GM21526 (cell line): ENCODE measurements around the gene LNP1.
"Not testable (repeated sequence)": the region's sequence is repeated elsewhere in the genome, so short reads cannot be mapped to it uniquely, and the experiment has no call there.

Experiments used
- ATAC-seq: cut with Tn5 transposase; IDR thresholded peaks from one replicate; pipeline ENCODE4 v1.9.1; 2021; ENCODE audit warnings: moderate library complexity; ENCODE audit not compliant: unreplicated experiment, low FRiP score

LNP1 gene, protein sequence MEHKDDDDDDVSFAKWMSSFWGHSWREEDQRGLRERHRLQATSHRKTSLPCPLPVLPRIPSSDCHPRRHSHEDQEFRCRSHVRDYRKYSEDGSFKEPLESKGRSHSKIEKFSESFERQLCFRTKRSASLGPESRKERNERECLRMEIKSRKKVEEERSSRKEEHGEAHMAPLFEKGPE

DNA sequence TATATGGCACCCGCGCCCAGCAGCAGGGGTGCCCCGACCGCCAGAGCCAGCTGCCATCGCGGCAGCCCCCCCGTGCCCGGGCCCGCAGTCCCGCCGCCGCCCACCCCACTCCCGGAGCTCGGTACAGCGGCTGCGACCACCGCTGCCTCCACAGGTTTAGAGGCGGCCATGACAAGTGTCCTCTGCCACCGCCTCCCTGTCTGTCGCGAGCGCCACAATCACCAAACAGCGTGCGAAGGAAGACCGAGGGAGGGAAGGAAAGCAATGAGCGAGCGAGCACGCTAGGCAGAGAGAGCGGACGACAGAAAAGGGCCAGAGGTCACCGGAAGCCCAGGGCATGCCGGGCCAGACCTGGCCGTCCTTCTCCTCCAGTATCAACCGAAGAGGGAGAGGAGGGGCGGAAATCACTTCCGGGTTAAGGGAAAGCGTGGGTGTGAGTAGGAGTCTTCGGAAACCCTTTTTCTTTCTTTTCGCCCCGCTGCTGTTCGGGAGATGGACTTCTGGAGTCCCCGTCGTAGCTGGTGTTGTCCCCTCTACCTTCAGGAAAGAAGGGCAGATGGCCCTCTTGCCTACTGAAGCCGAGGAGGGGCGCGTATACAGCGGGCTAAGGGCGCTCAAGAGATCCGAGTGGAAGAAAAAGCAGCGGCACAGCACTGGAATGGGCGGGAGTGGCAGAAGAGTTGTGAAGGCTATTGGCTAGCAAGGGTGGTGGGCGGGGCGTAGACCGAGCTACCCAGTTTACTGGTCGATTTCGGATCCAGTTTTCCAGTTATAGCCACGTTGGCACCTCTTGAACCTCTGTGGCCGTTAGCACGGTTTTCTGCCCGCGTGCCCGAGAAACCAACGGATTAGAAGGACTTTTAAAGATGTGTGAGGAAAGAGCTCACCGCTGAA is at the start of gene LNP1, which contains the start of gene TOMM70:
Gene LNP1 (plus strand): TSS at position 760 of the 894 bp plus-strand sequence. CDS start 28,191 bp downstream, outside the sequence.
Gene TOMM70 (minus strand): TSS at position 310 of the 894 bp plus-strand sequence. CDS start 140 bp downstream, at position 170.
- peak; percentile 92 for ATAC-seq

DNA sequence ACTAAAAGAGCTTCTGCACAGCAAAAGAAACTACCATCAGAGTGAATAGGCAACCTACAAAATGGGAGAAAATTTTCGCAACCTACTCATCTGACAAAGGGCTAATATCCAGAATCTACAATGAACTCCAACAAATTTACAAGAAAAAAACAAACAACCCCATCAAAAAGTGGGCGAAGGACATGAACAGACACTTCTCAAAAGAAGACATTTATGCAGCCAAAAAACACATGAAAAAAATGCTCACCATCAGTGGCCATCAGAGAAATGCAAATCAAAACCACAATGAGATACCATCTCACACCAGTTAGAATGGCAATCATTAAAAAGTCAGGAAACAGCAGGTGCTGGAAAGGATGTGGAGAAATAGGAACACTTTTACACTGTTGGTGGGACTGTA is 49.6 kb upstream of the LNP1 start:
- ATAC-seq, result not testable (repeated sequence)

DNA sequence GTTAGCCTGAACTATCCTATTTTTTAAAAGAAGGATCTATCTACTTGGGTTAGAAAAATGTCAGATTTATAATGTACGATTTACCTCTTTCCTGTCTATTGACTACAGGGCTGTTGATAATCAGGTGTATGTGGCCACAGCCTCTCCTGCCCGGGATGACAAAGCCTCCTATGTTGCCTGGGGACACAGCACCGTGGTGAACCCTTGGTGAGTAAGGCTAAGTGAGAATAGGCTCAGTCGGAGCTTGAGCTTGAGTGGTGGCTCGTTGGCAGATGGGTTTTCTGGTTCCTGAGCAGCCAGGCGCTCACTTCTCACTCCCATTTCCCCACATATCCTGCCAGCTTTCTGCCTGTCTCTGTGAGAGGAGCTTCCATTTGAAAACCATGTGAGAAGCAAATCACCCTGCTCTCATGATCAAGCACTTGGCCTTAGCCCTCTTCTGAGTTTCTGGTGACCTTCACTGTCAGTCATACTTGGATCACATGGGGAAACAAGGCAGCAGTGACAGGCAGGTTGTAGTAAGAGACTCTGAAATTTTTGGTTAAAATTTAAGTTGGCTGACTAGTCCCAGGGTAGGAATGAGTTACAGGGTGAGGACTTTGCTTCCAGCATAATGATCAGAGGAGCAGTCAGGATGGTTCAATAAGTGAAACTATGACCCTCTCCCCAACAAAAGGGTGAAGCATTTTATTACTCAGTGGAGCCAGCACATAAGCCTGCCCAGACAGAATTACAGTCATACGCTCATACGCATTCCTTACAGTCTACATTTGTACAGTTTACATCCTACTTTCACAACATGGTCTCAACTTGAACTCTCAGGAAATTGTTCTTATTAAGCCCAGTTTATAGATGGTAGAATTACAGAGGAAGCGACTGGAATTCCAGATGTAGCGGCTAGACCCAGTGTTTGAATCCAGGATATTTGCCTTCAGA is 48.8 kb upstream of the LNP1 start:
- no peak for ATAC-seq

DNA sequence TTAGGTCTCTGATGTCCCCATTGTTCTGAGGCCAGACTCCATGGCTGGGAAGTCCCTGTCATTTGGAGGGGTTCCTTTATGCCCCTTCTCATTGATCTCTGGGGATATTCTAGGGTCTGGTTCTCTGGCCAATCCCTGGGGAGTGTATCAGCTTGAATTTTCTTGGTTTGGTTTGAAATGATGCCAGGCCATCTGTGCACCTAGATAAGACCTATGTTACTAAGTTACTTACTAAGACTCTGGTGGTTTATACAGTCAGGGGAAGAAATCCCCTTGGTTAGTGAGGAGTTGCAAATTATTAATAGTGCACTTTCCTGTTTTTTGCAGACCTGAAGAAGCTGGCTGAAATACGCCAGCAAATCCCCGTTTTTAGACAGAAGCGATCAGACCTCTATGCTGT is 46.5 kb upstream of the LNP1 start:
- ATAC-seq, result no peak

DNA sequence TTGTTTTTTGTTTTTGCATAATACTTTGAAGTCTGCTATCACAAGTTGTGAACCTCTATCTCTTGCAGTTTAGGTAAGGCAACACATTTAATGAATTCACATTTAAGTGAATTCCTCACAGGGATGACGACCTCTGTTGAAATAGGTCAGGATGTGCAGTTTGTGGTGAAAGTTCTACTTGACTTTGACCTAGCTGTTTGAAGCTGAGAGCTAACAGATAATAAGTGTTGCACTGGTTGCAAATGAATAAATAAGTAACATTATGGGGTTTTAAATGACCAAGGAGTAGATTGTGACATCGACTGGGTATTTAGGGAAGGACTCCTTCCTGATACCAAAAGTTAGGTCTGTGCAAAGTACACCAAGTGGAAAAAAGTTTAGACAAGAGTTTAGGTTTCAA is 42.9 kb upstream of the LNP1 start:
- no peak for ATAC-seq

DNA sequence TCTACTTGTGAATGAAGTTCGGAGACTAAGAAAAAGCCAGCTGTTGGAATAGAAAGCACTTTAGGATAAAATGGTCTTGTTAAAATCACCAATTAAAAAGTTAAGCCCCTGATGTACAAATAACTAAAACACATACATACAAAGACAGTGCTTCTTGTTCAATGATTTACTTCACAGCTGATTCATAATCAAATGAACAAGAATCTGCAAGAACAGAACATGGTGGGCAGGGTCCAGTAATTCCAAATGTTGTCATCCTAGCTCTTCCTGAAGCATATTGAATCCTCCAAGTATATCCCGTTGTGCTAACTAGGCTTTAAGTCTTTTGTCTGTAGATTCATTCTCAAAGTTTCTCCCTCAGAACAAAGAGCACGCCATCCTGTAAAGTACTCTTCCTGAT is 42.3 kb upstream of the LNP1 start:
- ATAC-seq, result no peak

DNA sequence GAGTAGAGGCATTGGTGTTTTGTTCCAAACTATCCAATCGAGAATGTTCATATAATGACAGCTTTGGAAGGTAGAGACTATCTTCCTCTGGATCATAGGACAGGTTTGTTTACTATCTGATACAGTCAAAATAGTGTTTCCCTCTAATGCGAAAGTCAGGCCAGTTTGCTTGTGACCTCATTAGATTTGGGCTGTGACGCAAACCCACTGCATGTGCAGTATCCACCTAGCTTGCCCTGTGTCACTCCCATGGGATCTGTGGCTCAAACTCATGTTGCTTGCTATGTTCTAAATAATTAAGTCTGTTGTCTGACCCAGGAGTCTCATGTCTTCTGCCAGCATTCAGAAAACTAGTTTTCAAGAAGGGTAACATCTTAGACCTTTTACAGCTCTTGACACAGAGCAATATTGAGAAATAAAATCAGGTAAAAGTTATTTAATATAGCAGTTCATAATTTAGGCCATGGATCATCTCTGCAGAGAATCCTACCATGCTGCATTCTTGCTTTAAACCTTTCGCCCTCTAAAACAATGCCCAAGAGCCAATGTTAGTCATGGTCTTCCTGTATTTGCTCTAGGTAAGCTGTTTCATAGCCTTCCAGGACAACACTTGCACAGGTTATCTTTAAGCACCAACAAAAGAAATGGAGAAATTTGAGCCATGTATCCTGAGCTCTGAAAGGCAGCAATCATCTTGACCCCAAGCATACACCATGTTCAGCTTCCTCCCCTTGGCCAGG is 40.4 kb upstream of the LNP1 start:
- ATAC-seq, result no peak

DNA sequence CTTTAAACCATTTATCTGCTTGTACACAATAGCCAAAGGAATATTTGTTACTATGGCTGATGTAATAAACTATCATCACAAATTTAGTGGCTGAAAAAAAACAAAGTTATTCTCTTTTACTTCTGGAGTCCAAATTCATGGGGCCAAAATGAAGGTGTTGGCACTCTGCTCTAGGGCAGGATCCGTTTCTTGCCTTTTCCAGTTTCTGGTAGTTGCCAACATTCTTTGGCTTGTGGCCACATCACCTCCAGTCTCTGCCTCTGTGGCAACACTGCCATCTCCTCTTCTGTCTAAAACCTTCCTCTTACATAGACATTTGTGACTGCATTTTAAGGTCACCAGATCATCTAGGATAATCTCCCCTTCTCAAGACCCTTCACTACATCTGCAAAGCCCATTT is 39.4 kb upstream of the LNP1 start:
- ATAC-seq, result no peak

DNA sequence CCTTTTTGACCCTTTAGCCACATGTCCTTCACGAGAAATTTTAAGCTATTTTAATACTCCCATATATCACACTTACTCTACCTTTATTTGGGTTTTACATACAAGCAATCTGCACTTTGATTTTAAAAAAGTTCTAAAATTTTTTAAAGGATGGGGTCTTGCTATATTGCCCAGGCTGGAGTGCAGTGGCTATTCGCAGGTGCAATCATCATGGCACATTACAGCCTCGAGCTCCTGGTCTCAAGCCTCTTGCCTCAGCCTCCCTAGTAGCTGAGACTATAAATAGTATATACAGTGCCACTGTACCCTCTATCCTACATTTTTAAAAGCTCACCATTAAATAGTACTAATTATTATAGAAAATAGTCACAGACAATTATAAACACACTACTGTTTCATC is 36.9 kb upstream of the LNP1 start:
- no peak for ATAC-seq

DNA sequence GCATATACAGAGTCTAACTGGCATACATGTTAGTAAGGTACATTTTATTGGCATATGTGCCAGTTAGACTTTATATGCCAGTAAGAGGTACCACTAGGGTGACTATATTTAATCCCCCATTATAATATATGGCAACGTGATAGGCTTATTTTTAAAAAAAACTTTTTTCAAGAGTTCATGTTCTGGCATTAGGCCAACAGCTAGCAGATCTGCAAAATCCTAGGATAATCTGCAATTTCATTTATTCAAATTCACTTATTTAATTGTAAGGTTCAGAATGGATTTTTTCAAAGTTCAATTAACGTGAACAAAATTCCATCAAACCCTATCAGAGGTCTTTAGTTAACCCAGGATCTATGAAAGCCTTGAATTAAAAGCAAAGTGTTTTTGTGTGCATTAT is 34.9 kb upstream of the LNP1 start:
- ATAC-seq, result no peak

DNA sequence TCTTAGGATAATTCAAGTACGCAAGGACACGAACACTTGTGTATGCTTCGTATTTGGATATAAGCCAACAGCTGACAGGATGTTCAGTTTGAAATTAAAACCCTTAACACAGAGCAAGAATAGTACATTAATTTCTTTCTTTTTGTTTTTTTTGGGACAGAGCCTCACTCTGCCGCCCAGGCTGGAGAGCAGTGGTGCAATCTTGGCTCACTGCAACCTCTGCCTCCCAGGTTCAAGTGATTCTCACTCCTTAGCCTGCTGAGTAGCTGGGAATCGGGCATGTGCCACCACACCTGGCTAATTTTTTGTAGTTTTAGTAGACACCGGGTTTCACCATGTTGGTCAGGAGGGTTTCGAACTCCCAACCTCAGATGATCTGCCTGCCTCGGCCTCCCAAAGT is 32.9 kb upstream of the LNP1 start:
- ATAC-seq, result no peak

DNA sequence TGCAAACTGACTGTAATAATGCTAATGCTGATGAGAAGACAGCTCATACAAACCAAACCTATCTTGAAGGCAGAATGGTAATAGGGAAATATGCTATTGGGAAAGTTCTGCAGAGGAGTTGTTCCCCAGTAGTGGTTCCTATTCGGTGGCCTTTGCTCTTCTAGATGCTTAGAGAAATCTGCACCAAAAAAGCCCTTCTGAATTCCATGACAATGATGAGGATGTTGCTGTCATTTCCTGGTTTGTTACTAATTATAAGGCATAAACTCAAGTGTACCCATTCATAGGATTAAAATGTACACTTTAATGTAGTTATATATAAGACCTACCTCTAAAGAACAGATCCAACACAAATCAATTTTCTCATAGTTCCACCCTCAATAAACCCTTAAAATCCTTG is 30.6 kb upstream of the LNP1 start:
- no peak for ATAC-seq

DNA sequence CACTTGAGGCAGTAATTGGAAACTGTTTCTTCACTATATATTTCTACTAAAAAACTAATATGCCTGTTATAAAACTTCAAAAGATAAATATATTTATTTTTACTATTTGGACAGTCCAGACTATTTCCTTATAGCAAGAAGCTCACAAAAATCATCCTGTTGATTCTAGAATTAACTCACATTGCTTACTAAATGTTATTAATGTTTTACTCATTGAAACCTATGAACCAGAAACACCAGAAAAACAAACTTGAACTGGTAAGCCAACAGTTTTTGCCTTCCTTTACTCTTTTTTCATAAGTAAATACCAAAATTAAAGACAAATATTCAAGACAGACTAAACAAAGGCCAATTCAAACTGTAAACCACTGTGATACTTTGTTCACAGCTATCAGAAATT is 26.8 kb upstream of the LNP1 start:
- no peak for ATAC-seq

DNA sequence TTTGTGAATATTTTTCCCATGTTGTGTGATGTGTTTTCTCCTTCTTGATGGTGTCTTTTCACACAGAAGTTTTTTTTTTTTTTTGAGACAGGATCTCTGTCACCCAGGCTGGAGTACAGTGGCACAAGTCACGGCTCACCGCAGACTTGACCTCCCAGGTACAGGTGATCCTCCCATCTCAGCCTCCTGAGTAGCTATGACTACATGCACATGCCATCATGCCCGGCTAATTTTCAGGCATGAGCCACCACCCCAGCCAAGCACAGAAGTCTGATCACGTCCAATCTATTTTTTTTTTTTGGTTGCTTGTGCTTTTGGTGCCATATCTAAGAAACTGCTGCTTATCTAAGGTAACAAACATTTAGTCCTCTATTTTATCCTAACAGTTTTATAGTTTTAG is 25.0 kb upstream of the LNP1 start:
- no peak for ATAC-seq

DNA sequence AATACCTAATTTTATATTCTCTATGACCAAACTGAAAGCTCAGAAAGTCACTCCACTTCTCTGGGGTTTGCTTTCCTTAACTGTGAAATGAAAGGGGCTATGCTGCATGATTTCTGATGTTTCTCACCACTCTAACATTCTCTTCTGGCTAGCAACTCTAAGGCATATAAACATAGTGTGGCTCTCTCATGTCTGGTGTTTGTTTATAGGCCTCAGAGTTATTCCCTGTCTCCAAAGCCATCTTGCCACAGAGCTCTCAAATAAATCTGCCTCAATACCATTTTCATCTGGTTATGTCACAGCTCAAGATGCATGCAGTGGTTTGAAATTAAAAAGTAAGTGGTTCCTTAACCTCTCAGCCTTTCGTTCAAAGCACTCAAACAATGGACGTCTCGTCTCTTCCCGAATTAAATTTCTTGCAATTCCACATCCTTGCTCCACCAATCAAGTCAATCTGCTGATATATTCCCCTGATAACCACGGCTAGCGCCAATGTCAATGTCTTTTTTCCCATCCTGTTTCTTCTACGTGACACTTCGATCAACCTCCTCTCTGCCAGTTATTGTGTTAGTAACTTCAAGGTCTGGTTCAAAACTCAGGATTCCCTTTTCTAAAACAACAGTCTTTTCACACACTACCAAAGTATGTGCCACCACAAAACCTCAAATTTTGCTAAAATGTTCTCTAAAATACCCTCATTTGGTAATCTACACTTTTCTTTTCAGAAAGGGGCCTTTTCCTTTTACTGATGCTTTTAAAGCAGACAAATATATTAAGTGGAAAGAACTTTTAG is 16.4 kb upstream of the LNP1 start:
- no peak for ATAC-seq

DNA sequence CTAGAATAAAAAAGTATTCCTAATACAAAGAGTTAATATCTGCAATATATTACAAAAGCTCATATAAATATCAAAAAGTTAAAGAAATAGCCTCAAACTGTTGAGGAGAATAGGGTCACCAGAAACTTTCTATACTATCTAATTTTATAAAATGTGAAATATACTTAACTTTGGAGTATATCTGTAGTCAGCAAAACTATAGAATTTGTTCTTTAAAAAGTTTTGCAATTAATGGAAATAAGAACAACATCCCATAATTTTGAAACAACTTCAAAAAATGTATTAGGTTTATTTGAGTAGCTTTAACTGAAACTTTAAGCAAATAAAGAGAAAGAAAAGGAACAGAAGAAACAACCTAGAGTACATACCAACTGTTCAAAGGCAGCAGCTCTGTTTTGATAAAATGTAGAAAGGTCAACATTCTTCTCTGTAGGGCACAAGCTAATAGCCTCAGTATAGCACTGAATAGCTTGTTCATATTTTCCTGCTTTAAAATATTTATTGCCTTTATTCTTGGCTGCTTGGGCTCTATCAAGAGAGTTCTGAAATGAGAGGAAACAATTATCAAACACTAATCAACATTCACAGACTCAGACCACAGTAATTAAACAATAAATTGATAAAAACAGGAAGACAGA is 14.8 kb upstream of the LNP1 start:
- no peak for ATAC-seq

DNA sequence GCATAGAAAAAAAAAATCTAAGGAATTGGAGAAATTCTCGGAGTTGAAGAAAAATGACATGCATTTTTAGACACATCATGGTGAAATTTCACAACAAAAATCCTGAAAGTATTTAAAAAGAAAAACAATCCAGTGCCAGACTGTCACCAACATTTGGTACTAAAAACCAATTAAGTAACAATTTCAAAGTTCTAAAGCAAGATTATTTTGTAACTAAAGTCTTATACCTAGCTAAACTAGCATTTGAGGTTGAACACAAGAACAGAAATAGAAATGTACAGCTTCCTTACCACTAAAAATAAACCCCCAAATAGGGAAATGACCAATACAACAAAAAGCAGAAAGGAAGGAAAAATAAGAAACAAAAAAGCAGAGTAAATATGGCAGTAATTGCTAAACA is 12.3 kb upstream of the LNP1 start:
- no peak for ATAC-seq

DNA sequence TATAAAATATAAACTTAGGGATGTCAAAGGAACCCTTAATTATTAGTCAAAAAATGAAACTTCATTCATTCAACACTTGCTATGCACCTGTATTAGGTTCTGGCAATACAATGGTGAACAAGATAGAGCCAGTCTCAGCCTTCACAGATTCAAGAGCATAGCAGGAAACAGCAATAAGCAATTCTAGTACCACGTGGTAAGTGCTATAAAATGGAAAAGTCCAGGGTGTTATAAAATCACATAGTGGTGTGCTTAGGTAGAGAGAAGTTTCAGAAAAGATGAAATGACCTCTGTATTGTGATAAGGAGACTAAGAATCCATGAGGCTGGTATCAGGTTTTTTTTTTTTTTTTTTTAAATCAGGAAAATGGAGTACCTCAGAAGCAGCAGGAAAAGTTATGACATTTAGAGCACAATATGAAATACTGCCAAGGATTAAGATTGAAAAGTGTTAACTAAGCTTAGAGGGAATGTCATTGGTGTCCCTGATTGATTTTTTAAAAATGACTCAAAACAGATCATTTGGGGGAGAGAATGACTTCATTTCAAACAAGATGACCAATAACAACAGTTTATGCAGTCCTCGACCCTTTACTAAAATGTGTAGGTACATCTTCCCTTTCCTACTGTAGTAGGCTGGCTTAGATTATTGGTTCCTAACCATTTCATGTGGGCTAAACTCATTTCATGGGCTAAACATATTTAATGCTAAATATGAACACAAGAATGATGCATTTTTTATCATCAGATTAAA is 5.5 kb upstream of the LNP1 start:
- ATAC-seq, result no peak
